Choroid plexus epithelial cell (primary cell): ENCODE results near the gene MYO5B.
A peak's percentile ranks its signal among the peaks of the same experiment; 100 is the strongest.
"Not testable (repeated sequence)": the region's sequence is repeated elsewhere in the genome, so short reads cannot be mapped to it uniquely, and the experiment has no call there.

Experiments
- DNase-seq: peaks from one replicate; pipeline ENCODE4 v3.0.0-alpha.2; 2010; ENCODE audit warnings: low read depth
- H3K4me3 ChIP-seq: 2 replicates; pipeline ENCODE4 v1.5.1; 2011; ENCODE audit warnings: low read depth, mild to moderate bottlenecking, control low read depth, low read length, moderate library complexity
- CTCF ChIP-seq: conservative IDR thresholded peaks from 2 replicates; pipeline ENCODE4 v1.5.1; 2011; ENCODE audit warnings: low read depth, mild to moderate bottlenecking, control low read depth, inconsistent platforms, low read length, moderate library complexity

Gene MYO5B

GRCh38 chr18:49815927-49816326, 379.0 kb downstream of the MYO5B start:
- no peak for TF ChIP-seq CTCF
- DNase-seq = no peak

GRCh38 chr18:49814147-49814499, 380.8 kb downstream of the MYO5B start:
- DNase-seq = peak; percentile 73
- peak overlapping the region; percentile 81 for H3K4me3 ChIP-seq
- no peak for TF ChIP-seq CTCF

More at GRCh38 chr18:49815927-49816326, 379.0 kb downstream of the MYO5B start:
- no peak overlapping the region for H3K4me3 ChIP-seq

- no peak for TF ChIP-seq CTCF
- H3K4me3 ChIP-seq = peak within 1 kb of the TSS; percentile 81
- peak; percentile 88 for DNase-seq
These were observed 381.4 kb downstream of the MYO5B start, which contains the start of gene ACAA2 for GRCh38 chr18:49813319-49814146. TSS of gene ACAA2 (minus strand) at chr18:49813533. CDS start at chr18:49813484, 49 bp downstream.

DNA sequence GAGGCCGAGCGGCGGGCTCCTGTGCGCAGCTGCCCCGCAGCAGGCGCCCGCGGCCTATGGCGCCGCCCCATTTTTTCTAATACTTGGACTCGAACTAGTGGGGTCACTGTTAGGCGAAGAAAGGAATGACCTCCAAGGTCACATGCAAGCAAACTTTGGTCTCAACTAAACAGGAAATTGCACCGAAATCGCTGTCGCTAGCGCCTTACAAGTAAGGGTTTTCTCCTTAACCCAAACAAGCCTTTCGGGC, 382.0 kb downstream of the MYO5B start:
- no peak for TF ChIP-seq CTCF
- peak overlapping the region; percentile 81 for H3K4me3 ChIP-seq
- peak; percentile 43 for DNase-seq

DNA sequence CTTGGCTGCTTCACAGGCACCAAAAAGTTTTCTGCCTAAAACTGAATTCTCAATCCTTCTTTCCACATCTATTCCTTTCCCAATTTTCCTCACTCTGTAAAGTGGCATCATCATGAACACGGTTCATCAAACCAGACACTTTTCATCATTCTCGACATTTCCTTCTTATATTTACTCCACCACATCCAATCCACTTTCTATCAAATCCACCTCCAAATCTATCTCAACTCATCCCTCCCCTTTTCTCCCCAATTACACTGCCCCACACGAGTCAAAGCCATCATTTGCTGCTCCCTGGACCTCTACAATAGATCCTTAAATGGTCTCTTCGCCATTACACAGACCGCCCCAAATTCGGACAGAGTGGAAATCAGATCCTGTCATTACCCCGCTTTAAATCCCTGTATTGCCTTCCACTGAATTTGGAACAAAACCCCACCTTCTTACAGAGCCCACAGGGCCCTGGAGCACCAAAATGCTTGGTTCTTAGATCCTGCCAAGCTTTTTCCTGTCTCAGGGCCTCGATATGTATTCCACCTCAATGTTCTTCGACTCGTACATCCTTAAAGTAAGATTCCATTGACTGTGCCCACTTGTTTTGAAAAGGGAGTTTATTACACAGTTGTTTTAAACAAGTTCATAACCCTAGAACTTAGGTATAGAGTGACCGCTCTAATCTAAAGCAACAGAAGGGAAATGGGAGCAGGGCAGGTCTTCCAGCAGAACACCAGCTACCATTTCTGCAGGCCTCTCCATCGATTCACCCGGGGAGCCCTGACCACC, 382.5 kb downstream of the MYO5B start:
- peak overlapping the region; percentile 81 for H3K4me3 ChIP-seq
- DNase-seq = no peak
- TF ChIP-seq CTCF = no peak

GRCh38 chr18:49811151-49811938, 383.6 kb downstream of the MYO5B start:
- no peak for DNase-seq
- no peak for TF ChIP-seq CTCF
- no peak overlapping the region for H3K4me3 ChIP-seq

DNA sequence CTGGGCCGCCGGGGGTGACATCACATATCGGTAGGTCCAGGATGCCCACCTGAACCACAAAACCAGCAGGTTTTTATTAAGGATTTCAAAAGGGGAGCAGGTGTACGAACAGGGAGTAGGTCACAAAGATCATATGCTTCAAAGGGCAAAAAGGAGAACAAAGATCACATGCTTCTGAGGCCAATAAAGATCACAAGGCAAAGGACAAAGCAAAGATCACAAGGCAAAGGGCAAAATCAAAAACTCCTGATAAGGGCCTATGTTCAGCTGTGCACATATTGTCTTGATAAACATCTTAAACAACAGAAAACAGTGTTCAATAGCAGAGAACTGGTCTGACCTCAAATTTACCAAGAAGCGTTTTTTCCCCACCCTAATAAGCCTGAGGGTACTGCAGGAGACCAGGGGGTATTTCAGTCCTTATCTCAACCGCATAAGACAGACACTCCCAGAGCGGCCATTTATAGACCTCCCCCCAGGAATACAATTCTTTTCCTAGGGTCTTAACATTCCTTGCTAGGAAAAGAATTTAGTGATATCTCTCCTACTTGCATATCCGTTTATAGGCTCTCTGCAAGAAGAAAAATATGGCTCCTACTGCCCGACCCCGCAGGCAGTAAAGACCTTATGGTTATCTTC, 386.3 kb downstream of the MYO5B start:
- not testable (repeated sequence) for DNase-seq, H3K4me3 ChIP-seq
